GM12801 (cell line): ENCODE data around the gene TNFSF10.

Source experiments
- CTCF ChIP-seq: IDR thresholded peaks from one replicate; pipeline ENCODE4 v1.5.1; 2011; ENCODE audit warnings: control low read depth; ENCODE audit not compliant: insufficient read length; ENCODE audit errors: extremely low read depth

Gene TNFSF10

GRCh38 chr3:172456404-172456803 is 66.8 kb downstream of the TNFSF10 start:
- TF ChIP-seq CTCF: no peak
